Right kidney (tissue), 1 donor: ENCODE results near the gene CEP43.

Experiments used
- DNase-seq: peaks from one replicate; pipeline ENCODE4 v3.0.0-alpha.2; 2016

CEP43 gene

GRCh38 chr6:166959911-166960608 is 39.1 kb upstream of the CEP43 start:
- DNase-seq: no peak

DNA sequence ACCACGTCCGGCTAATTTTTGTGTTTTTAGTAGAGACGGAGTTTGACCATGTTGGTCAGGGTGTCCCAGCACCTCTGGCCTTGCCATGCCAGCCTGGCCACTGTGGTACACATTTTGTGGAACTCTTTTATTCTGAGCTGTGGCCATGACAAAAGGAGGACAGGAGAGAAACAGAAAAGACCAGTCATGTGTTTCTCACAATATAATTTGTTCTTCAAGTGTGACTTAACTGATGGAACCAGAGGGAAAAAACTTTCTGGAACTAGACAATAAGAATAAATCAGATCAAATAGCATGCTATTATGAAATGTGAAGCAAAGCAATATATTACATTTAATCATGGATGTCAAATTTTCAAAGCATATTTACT is 38.6 kb upstream of the CEP43 start:
- DNase-seq: no peak

GRCh38 chr6:166966268-166966667 is 32.9 kb upstream of the CEP43 start:
- no peak for DNase-seq

GRCh38 chr6:166969390-166970002 is 29.7 kb upstream of the CEP43 start:
- DNase-seq: no peak

GRCh38 chr6:166970091-166970490 is 29.1 kb upstream of the CEP43 start:
- DNase-seq: no peak

- no peak for DNase-seq
Measured at GRCh38 chr6:166970776-166971175, 28.4 kb upstream of the CEP43 start.

DNA sequence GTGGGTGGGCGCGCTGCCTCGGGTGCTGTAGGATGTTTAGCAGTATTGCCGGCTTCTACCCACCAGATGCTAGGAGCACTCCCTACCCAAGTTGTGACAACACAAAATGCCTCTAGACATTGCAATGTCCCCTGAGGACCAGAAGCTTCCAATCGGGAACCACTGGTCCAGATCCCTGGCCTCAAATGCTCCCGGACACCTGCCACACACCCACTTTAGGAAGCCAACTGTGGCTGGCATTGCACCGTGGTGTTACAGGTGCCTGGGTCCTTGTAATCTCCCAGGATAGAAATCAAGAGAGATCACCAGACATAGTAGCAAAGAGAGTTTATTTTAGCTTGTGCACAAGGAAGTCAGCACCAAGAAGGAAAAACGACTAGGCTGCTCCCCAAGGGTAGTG is 27.9 kb upstream of the CEP43 start:
- DNase-seq: no peak

GRCh38 chr6:166972101-166972500 is 27.1 kb upstream of the CEP43 start:
- no peak for DNase-seq

DNA sequence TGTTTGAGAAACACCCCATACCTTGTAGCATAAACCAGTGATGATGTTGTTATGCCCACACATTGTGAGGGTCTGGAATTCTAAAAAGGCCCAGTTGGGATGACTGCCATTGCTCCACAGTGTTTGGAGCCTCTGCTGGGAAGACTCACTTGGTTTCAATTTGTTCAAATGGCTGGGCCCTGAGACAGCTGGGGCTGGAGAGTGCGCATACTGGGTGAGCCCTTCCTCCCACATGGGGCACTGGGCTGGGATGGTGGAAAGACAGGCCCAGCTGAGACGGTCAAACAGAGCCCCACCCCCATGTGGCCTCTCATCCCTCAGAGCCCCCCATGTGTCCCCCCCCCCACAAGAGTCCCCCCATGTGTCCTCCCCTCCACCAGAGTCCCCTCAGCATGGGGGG is 22.6 kb upstream of the CEP43 start:
- DNase-seq: no peak

DNA sequence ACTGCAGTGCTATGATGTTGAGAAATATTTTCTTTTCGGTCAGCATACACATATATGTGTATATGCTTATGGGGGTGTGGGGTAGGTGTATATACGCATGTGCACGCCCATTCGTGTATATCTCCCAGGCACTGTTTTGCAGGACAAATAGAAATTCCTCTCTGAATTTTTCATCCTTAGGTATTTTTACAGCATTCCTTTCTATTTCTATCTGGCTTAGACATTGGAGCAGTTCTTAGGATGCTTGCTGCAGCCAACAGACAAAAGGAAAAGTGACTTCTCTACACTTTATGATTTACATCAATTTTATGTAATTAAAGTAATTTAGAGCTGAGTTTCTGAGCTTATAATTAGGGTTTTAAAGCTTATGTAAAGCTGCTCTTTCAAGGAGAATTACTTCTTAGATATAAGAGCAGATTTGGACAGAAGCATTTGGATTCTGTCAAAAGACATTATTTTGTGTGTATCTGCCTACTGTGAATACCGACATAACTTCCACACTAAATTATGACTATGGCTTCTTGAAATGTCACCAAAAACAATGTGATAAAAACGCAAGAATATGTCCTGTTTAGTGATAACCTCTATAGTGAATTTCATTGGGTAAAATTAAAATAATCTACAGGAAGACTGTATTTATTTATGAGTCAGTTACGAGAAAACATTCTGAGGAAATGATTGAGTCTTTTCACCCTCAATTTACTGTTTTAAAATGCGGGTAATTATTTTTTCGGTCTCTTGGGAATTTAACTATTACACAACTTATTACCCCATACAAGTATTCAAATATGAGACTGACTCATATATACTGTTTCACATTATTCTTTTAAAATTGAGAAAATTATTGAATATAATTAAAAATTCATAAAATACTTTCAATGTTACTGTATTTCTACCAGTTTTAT is 21.3 kb upstream of the CEP43 start:
- DNase-seq: no peak

DNA sequence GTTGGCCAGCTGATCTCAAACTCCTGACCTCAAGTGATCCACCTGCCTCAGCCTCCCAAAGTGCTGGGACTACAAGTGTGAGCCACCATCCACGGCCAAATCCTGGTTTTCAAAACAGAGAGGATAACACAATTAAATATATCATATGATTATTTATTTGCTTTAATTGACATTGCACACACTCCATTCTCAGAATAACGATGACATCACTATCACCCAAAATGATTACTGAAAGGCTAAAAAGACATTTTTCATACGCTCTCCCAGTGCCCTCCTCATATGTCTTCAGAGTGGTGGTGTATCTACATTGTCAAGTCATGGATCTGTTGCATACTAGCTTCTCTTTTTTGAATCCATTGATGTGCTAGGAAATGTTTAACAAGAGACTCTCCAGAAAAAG is 18.5 kb upstream of the CEP43 start:
- DNase-seq: no peak

DNA sequence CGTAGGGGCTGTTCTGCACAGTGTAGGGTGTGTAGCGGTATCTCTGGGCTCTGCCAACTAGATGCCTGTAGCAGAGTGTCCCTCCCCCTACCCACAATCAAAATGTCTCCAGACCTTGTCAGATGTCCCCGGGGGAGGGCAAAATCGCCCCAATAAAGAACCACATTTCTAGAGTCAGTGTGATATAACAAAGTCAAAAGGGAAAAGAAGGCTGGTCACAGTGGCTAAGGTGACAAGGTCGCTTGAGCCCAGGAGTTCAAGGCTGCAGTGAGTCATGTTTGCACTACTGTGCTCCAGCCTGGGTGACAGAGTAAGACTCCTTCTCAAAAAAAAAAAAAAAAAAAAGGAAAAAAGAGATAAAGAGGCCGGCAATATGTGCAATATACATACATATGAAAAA is 11.7 kb upstream of the CEP43 start:
- DNase-seq: no peak

GRCh38 chr6:166987930-166988329 is 11.3 kb upstream of the CEP43 start:
- no peak for DNase-seq

DNA sequence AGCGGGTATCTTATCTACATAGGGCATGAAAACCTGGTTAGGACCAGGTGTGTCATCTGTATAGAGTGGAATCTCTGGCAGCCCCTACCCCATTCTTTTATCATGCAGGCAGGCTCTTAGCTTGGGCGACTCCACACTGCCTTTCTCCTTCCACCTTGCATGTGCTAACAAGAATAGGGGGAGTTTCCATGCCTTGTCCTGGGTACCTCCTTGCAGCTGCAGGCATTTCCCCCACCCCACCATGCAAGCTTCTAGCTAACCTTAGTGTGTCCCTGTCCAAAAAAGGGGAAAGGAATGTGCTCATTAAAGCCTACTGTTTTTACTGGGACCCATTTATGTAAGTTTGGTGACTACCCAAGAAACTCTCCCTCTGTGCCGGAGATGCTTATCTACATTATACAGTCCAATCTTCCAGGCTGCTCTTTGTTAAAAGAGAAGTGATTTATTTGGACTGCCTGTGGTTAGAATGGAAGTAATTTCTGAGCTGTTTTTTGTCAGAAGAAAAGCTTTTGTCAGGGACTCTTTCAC is 10.5 kb upstream of the CEP43 start:
- DNase-seq: no peak

DNA sequence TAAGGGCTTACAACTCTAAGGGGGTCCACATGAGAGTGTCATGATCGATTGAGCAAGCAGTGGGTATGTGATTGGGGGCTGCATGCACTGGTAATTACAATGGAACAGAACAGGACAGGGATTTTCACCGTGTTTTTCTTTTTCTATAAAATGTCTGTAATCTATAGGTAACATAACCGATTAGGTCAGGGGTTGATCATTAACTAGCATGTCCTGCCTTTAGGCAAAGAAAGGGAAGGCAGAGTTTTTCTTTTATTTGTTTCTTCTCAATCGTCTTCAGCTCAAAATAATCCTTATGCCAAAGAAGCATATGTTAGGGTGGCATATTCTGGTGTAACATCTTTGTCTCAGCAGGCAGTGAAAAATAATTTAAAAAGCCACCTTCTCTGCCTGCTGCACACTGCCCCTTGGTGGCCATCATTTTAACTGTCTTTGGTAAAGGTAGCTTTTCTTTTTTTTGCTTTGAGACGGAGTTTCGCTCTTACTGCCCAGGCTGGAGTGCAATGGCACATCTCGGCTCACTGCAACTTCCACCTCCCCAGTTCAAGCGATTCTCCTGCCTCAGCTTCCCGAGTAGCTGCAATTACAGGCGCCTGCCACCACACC is 9.7 kb upstream of the CEP43 start:
- DNase-seq: no peak

GRCh38 chr6:166996406-166996805 is 2.8 kb upstream of the CEP43 start:
- DNase-seq: no peak

DNA sequence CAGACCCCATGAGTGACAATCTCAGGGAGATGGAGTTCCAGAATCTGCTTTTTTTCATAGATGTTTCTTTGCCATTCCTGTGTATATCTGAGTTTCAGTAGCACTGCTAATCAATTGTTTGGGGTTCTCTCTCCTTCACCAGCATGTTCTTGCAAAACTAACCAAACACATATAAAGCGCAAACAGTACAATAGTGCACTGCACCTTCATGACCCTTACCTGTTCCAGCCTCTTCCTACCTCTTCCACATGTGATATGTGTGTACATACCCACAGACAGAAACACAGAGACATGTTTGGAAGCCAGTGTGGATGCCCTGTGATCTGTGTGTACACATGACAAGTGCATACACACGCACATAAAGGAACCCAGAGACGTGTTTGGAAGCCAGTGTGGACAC is 1.8 kb upstream of the CEP43 start:
- DNase-seq: no peak

GRCh38 chr6:166997768-166998255 is 1.4 kb upstream of the CEP43 start:
- DNase-seq: peak; percentile 59

GRCh38 chr6:166998256-166999144 is 697 bp upstream of the CEP43 start:
- peak; percentile 80 for DNase-seq

GRCh38 chr6:166999884-167000253 is 672 bp downstream of the CEP43 start:
- no peak for DNase-seq

- DNase-seq: no peak
Measured at GRCh38 chr6:167000759-167001158, 1.6 kb downstream of the CEP43 start.
